Skeletal muscle cell (primary cell): ENCODE data around the gene ZBP1.

Source experiments
- DNase-seq: peaks from one replicate; pipeline ENCODE4 v3.0.0-alpha.2; 2010; ENCODE audit warnings: low read depth
- H3K4me3 ChIP-seq: 2 replicates; pipeline ENCODE4 v1.5.1; 2011; ENCODE audit warnings: low read depth, mild to moderate bottlenecking, control low read depth, low read length, moderate library complexity

Gene ZBP1, protein sequence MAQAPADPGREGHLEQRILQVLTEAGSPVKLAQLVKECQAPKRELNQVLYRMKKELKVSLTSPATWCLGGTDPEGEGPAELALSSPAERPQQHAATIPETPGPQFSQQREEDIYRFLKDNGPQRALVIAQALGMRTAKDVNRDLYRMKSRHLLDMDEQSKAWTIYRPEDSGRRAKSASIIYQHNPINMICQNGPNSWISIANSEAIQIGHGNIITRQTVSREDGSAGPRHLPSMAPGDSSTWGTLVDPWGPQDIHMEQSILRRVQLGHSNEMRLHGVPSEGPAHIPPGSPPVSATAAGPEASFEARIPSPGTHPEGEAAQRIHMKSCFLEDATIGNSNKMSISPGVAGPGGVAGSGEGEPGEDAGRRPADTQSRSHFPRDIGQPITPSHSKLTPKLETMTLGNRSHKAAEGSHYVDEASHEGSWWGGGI

DNA sequence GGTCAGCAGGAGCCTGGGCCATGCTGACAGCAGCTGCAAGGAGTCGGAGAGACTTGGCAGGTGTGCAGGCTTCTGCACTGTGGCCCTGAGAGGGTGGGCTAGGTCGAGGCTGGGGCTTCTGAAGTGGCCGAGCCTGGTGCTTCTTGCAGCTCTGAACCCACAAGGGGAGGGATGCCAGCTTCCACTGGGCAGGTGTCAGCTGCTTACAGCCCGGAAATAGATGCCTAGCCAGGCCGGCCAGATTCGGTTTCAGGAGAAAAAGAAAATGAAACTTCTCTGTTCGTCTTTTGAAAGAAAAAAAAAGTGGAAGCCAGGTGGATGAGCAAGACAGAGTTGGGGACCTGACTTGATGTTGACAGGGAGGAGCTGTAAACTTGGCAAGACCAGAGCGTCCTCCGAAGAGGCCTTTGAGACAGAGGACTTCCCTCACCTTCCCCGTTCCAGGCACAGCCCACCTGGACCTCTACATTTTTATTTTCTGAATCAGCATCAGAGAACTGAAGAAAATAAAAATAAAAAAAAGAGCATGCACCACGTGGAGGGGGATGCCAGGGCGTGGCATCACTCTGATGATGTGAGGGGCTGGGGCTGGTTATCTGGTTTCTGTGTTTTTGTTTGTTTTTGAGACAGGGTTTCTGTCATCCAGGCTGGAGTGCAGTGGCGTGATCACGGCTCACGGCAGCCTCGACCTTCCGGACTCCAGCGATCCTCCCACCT is at the start of gene ZBP1:
ZBP1 (minus strand) TSS at position 153 of the 717 bp plus-strand sequence; CDS start at position 22, 131 bp downstream.
- H3K4me3 ChIP-seq = no peak within 1 kb of the TSS
- DNase-seq = no peak

DNA sequence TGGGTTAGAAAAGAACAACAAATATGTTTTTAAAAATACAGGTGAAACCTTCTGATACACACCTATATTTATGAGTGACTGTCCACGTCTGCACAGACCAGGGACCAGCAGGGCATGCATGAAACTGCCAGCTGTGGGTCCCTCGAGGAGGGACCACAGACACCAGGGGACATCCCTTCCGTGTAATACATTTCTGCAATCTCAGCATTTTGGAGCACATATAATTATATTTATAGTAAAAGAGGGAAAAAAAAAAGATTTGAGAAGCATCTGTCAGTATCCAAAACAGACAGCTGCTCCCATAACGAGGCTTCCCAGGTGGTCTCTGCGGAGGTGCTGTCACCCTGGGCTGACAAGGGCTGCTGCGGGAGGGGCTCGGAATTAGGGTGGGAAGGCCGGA is 49.4 kb upstream of the ZBP1 start:
- DNase-seq = no peak
- H3K4me3 ChIP-seq = no peak overlapping the region

DNA sequence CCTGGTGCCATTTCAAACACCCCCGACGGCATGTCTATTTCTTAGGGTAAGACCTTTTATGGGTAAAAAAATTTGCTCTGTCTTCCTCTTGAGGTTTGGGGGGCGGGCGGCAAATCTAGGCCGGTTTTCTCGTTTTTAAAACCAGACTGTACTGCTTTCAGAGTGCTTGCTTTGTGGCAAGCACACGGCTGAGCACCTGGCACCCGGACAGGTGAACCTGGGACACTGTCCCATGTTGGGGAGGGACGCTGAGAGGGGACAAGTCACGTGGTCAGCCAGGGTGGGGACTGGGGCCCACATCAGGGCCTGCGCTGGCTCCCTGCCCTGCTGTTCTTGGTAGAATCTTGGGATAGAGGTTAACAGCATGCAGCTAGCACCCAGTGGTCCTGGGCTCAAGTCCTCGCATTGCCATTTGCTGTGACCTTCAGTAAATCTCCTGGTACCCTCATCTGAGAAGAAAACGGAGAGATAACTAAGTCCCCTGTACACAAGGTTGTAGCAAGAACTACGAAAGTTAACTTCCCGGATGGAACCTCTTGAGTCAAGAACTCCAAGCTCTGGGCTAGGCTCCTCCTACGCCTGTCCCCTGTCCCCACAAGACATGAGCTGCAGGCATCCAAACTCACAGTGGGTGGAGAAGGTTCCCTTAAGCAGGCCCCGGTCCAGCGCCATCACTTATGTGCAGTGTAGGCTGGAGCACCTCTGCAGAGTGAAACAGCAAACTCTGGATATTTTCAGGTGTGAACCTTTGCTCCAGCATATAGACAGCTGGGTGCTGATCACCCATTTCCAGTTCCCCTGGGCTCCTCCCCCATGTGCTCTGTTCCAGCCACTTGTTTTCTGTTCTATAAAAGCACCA is 47.9 kb upstream of the ZBP1 start:
- no peak for DNase-seq
- H3K4me3 ChIP-seq = no peak overlapping the region

DNA sequence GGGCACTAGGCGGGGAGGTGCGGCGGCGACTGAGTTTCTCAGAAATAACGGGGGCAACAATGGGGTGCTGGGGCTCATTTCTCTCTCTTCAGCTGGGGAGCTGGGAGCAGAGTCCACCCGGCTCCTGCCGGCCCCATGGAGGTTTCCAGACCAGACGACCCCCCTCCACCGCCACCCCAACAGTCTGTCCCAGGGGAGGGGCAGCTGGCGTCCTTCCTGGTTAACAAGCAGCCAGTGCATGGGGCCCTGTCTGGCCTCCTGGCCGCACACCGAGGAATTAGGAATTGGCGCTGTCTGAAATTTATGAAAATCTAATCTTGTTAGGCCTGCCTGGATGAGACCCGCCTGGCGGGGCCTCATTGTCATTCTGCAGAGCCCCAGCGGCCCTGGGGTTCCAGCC is 47.2 kb upstream of the ZBP1 start:
- no peak overlapping the region for H3K4me3 ChIP-seq
- no peak for DNase-seq

DNA sequence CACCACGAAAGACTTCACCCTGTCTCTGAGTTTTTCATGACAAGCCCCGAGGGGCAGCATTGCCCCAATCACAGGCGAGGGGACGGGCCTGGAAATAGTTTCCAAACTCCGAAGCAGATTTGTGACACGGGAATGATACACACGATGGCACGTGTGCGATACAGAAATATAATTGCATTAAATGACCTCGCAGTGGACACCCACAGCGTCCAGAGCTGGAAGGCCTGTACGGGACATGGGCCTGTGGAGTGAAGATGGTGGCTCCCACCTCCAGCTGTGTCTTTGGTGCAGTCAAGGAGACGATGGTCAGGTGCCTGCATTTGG is 46.6 kb upstream of the ZBP1 start:
- H3K4me3 ChIP-seq = no peak overlapping the region
- no peak for DNase-seq

DNA sequence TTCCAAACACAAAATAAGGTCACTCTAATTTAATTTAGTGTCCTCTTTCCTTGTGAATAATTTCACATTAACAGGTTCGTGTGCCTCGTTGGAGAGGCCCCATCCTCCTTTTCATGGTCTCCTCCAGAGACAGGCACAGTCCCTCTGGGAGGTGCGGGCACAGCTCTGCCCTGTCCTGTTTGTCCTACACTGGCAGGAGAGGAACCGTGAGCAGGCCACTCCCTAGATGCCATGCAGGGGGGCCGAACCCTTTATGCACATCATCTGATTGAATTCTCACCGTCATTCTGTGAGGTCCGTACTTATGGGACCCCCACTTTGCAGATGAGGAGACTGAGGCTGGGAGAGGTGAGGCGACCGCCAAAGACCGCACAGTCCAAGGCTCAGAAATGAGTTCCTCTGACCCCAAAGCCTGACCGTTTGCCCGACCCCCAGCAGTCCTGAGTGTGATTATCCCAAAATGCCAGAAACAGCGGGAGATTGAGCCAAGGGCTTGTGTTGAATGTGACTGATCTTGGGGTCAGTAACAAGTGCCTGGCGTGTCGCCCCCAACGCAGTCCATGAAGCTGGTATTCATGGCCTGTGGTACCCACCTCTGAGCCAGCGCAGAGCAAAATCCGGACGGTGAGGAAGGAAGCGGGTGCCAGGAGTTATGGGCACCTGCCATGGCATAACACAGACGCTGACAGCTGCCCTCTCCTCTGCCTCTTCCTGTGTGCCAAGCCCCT is 46.0 kb upstream of the ZBP1 start:
- DNase-seq = no peak

DNA sequence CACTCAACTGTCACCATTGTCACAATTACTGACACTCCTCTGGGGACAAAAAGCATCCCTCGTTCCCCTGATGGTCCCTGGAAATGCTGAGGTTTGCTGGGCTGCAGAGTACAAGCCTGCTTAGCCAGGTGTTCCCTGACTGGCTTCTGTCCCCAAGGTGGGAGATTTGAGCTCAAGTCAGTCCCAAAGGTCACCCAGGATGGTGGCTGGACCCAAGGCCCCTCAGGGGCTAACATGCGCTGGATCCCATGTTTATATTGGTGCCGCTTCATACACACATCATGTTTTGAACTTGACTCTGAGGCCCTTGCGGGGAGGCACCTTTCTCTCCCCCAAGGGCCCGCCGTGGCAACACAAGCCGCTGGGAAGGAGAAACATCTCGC is 45.4 kb upstream of the ZBP1 start:
- no peak overlapping the region for H3K4me3 ChIP-seq
- no peak for DNase-seq

More for the DNA sequence above, 46.0 kb upstream of the ZBP1 start:
- no peak overlapping the region for H3K4me3 ChIP-seq

DNA sequence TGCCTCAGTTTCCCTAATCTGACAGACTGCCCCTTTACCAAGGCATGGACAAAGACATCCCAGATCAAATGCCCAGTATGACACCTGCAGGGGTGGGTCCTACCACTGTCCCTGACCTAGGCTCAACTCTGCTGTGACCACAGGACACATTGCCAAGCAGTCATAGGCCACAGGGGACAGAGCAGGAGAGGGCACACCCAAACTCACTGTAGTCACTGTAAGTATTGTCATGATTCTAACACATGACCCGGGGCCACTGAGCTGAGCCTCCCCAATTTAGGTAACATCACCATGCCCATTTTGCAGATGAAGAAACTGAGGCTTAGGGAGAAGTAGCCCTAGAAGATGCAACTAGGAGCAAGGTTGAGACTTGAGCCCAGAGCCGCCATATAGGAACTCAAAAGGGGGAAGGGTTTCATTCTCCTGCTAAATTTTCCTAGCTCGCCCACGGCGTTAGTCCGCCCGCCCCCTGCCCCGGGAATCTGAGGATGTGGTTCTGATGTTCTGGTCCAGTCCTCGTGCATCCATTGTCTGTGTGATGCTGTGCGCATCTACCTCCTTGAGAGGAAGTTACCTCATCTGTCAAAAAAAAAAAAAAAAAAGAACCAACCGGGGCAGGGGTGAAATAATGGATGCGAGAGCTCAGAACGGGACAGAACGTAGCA is 44.8 kb upstream of the ZBP1 start:
- H3K4me3 ChIP-seq = no peak overlapping the region
- no peak for DNase-seq

DNA sequence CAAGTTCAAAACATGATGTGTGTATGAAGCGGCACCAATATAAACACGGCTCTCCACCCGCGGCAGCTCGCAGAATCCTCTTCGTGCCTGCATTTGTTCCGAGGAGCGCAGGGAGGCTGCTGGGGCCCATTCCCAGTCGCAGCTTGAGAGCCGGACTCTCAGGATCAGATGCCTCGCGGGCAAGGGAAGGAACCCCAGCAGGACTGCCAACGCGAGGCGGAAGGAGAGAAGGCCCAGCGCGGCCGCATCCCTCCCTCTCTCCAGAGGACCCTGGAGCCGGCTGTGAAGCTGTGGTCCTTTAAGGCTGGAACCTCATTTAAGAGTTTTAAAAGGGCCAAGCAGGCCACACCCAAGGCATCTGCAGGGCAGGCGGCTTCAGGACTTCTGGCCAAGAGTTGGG is 44.2 kb upstream of the ZBP1 start:
- H3K4me3 ChIP-seq = no peak overlapping the region
- no peak for DNase-seq

DNA sequence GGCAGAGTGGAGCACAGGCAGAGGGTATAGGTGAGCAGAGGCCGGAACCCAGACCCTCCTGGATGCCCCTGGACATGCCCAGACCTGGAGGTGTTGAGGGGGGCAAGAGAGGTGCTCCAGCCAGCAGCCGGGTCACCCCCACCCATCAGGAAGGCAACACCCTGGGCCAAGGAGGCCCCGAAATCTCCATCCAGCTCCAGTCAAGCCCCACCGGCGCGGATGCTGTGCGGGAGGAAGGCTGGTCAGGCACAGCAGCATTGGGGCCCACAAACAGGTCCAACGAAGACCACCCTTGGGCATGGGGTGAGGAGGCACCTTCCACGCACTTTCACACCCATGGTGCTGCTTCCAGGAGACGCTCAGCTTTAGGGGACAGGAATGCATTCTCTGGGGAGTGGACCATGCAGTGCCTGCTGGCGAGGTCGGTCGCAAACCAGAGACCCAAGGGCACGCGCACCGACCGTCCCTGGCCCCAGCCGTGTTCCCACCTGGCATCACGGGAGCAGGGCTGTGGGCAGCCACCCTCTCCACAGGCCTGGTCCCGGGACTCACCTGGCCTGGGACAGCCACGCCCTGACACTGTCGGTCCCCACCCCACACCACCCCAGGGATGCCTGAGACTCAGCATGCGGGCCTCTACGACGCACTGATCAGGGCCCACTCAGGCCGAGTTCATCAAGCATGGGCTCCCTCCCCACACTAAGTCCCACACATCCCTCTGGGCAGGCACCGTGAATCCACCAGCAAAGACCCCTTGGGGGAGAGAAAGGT is 43.6 kb upstream of the ZBP1 start:
- H3K4me3 ChIP-seq = no peak overlapping the region
- DNase-seq = no peak

DNA sequence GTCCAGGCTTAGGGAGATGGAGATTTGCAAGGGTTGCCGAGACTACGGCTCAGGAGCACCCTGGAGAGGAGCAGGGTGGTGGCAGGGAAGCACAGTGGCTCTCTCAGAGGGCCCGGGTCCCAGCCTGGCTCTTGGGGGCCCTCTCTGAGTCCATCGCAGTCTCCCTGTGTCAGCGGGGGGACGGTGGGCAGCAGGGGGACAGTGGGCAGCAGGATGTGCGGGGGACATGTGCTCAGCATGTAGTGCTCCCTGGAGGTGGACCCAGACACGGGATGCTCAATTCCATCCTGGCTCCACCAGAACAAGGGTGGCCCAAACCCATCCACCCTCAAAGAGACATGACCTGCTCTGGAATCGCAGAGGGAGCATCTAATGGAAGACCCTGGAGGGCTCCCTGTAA is 43.0 kb upstream of the ZBP1 start:
- H3K4me3 ChIP-seq = no peak overlapping the region
- DNase-seq = no peak

DNA sequence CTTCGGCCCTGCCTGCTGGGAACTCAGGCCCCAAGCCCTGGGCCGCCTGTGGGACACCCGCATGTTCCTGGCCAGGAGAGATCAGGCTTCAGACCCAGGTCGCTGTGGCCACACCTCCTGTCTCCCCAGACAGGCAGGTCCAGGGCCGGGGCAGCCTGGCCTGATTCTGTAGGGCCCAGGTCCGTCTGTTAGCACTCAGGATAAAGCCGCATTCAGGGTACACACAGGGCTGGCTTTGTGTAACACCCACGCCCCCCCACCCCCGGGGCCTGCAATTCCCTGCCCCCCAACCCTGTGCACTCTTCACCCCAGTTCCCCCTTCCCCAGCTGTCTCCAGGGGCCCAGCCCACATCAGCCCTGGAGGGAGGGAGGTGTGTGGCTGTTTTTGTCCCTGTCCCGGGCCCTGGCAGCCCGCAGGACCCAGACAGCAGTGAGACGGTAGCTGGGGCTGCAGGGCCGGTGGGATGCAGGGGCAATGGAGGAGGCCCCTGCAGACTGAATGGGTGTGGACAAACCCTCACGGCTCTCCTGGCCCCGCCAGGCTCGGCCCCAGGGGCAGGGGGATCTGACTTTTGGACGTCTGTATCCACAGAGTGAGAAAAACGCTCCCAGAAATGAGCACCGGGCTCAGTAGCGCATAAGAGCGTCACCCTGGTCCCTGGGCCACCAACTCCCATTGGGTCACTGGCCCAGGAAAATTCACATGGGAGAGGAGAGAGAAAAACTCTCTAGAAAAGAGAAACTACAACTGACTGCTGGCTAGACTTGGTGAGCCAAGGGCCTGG is 42.4 kb upstream of the ZBP1 start:
- no peak for DNase-seq
- H3K4me3 ChIP-seq = no peak overlapping the region

DNA sequence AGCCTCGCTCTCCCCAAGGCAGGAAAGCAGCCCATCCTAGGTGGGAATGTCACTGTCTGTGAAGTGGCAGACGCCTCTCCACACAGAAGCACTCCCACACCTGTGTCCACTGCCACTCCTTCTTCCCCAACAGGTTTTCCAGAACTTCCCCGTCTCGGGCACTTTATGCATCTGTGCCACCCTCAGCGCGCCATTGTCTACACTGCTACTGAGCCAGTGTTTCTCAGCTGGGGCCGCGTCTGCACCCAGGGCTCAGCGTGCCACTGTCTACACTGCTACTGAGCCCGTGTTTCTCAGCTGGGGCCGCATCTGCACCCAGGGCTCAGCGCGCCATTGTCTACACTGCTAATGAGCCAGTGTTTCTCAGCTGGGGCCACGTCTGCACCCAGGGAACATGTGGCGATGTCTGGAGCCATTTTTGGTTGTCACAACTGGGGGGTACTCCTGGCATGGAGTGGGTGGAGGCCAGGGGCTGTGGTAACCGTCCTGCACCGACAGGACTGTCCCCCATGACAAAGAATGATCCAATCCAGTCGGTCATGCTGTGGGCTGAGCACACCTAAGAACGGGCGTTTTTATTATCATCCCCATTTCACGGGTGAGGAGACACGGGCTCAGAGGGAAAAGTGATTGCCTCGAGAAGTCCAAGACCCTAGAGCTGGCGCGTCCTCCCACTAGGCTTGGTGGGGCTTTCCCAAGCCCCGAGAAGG is 41.7 kb upstream of the ZBP1 start:
- no peak overlapping the region for H3K4me3 ChIP-seq
- DNase-seq = no peak

DNA sequence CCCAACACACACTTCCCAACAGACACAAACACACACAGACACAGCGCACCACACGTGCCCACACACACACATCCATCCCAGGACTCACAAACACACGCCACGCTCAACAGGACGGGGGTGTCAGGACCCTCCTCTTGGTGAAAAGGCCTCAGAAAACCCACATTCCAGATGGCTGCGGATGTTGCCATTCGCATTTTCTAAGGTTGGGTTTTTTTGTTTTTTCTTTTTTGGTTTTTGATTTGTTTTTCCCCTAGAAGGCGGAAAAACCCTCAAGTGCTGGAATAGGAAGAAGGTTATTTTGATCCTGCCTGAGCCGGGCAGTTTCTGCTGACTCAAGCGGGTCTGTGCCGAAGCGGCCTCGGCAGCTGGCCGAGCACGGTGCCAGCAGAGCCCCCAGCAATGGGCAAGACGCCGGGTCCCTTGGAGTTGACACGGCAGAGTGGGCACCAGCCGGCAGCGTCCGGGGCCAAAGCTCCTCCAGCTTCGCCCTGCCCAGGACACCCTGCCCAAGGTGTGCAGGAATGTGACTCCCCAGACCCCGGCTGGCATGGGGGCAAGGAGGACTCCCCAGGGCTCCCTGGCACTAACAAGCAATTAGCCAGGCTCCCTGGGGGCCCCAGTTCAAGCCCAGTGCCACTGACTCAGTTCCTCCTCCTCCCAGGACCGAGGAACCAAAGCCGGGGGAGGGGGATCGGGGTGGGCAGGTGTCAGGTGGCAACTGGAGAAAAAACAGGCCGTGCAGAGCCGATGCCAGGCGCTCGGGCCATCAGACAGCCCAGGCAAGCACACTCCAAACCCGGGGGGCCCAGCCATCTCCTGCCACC is 40.9 kb upstream of the ZBP1 start:
- DNase-seq = no peak
- H3K4me3 ChIP-seq = no peak overlapping the region

DNA sequence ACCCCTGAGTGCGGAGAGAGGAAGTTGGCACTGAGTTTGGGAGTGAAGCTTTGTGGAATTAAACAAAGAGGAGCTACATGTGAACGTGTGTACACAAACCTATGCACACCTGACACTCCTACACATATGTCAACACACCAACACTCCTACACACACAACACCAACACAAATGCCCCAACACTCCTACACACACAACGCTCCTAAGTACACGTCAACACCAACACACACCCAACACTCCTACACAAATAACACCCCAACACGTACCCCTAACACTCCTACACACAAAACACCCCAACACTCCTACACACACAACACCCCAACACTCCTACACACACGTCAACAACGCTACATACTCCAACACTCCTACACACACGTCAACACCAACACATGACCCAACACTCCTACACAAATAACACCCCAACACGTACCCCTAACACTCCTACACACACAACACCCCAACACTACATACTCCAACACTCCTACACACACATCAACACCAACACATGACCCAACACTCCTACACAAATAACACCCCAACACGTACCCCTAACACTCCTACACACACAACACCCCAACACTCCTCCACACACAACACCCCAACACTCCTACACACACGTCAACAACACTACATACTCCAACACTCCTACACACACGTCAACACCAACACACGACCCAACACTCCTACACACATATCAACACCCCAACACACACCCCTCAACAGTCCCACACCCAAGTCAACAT is 40.1 kb upstream of the ZBP1 start:
- DNase-seq = no peak
- no peak overlapping the region for H3K4me3 ChIP-seq
